A375 (cell line): Measurements from ENCODE around the gene WNT16. TPM values are rescaled to one million over a fixed set of nuclear protein-coding genes. Genes with fewer than 3 reads are reported as not detected.

Experiments
- total RNA-seq: library from RNA; depleted of rRNA; stranded (reverse); fragments of >200 nt; shearing (Covaris generic); gene quantifications from 2 replicates; pipeline ENCODE4 v1.2.3, GENCODE V29; 2014; rRNA removed

WNT16 gene
- 0.08 TPM in 1 of 2 replicates, not detected in the other for total RNA-seq

DNA sequence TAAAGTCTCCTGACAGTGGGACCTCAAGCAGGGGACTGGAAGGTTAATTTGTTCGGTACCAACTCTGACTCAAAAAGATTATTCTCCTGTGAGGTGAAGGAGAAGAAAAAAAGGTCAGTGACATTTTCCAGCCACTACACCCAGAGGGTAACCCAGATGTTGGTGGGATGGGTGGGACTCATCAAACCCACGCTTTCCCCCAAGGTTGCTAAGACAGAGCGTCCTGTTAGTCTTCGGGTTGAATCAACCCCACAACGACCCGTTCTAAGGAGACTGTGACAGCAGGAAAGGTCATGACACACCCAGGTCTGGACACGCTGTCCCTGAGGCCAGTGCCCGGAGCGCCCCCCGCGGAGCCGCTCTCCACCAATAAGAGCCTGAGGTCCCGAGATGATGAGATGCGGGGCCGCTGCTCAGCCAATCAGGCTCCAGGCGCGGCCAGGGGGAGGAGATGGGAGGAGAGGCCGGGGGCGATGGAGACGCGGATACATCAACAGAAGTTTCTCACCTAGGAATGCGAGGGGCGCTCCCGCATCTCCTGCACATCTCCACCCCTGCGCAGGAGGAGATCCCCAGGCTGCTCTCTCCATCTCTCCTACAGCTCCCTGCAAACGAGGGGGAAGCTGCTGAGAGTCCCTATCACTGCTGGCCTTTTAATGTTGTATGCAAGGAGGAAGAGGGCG is at the start of gene WNT16:
TSS of gene WNT16 (plus strand) at position 493 of the 683 bp plus-strand sequence. CDS start 293 bp downstream, outside the sequence.

Other genes starting within 250 kb of the WNT16 start
- 102 and 114 TPM in 2 replicates for gene FAM3C, start 67.3 kb downstream of the WNT16 start, total RNA-seq